Lower leg skin (tissue), 4 donors: ENCODE results near the gene AASS. TPM values are rescaled to one million over a fixed set of nuclear protein-coding genes. Genes with fewer than 3 reads are reported as not detected.

Experiments
- DNase-seq, 2 donors: peaks; one replicate each; pipeline ENCODE4 v3.0.0-alpha.2; 2019; ENCODE audit warnings: low spot score in 2 of 2
- H3K4me3 ChIP-seq: fragments of 200-600 bp; sonication (generic); 2 replicates; pipeline ENCODE4 v1.5.1; 2017; ENCODE audit warnings: mild to moderate bottlenecking, low read depth; ENCODE audit not compliant: poor library complexity, severe bottlenecking
- POLR2A ChIP-seq, 2 donors: fragments of 450-650 bp; IDR thresholded peaks; one replicate each; pipeline ENCODE4 v1.6.1; 2016 to 2017; ENCODE audit warnings: antibody characterized with exemption in 2 of 2, mild to moderate bottlenecking in 1 of 2, moderate library complexity in 1 of 2
- WGBS, 2 donors: methylation state at CpG; one replicate each; pipeline ENCODE4 v1.1.5; 2018; 5-methylcytosine and 5-hydroxymethylcytosine counted together
- intact Hi-C: fragments of 100-400 bp; cut with DNase I; formaldehyde crosslinking; loops from one replicate; pipeline ENCODE4 v1.15.0; 2023; ENCODE audit warnings: low total_unique reads
- total RNA-seq, 4 donors: library from RNA; depleted of rRNA; stranded (reverse); fragments of >200 nt; gene quantifications; one replicate each; pipeline ENCODE4 v1.1.0, GENCODE V29; 2016
- TF ChIP-seq, protein P1 (sequence below), 3 donors: fragments of 450-650 bp; IDR thresholded peaks; one replicate each; pipeline ENCODE4 v1.5.1; 2016; ENCODE audit warnings: antibody characterized with exemption in 3 of 3, mild to moderate bottlenecking in 3 of 3, moderate library complexity in 2 of 3

Gene AASS
- total RNA-seq, 4 donors from 2014 or later, result 7.7 to 13.3 (median 8.4) TPM

GRCh38 chr7:122166275-122166674 is 22.2 kb upstream of the AASS start:
- no peak overlapping the region for H3K4me3 ChIP-seq
- DNase-seq, result no peak
- TF ChIP-seq POLR2A (IDR thresholded peaks at IDR 0.05), result no peak
- intact Hi-C loops, result no loop called here
- 47 to 72% methylated on average over 3 of the region's 3 CpGs for WGBS, 2 donors

DNA sequence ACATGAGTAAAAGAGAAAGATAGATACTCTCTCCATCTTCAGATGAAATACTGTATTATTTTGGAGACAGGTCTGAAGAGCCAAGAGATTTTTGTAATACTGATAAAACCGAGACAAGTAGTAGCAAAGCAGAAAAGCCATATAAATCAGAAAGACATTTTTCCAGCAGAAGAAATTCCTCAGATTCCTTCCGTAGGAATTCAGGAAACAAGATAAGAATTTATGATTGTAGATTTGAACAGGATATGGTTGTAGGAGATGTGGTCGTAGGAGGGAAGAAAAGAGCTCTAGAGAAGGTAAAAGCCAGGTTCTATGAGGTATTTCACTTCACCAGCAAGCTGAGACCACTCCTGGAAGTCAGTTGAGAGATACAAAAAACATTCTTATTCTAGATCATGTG is 17.6 kb upstream of the AASS start:
- no peak for DNase-seq
- TF ChIP-seq, protein P1, sequence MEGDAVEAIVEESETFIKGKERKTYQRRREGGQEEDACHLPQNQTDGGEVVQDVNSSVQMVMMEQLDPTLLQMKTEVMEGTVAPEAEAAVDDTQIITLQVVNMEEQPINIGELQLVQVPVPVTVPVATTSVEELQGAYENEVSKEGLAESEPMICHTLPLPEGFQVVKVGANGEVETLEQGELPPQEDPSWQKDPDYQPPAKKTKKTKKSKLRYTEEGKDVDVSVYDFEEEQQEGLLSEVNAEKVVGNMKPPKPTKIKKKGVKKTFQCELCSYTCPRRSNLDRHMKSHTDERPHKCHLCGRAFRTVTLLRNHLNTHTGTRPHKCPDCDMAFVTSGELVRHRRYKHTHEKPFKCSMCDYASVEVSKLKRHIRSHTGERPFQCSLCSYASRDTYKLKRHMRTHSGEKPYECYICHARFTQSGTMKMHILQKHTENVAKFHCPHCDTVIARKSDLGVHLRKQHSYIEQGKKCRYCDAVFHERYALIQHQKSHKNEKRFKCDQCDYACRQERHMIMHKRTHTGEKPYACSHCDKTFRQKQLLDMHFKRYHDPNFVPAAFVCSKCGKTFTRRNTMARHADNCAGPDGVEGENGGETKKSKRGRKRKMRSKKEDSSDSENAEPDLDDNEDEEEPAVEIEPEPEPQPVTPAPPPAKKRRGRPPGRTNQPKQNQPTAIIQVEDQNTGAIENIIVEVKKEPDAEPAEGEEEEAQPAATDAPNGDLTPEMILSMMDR (IDR thresholded peaks at IDR 0.05), result no peak
- TF ChIP-seq POLR2A (IDR thresholded peaks at IDR 0.05), result no peak
- 12 to 15% methylated on average over 3 of the region's 3 CpGs for WGBS, 2 donors
- intact Hi-C loops, result no loop called here
- H3K4me3 ChIP-seq, result no peak overlapping the region

GRCh38 chr7:122155566-122155965 is 11.5 kb upstream of the AASS start:
- H3K4me3 ChIP-seq, result no peak overlapping the region
- 69 to 71% methylated on average over 2 of the region's 2 CpGs for WGBS, 2 donors
- DNase-seq, result no peak
- TF ChIP-seq POLR2A (IDR thresholded peaks at IDR 0.05), result no peak
- TF ChIP-seq, protein P1 (IDR thresholded peaks at IDR 0.05), result no peak
- intact Hi-C loops, result no loop called here

DNA sequence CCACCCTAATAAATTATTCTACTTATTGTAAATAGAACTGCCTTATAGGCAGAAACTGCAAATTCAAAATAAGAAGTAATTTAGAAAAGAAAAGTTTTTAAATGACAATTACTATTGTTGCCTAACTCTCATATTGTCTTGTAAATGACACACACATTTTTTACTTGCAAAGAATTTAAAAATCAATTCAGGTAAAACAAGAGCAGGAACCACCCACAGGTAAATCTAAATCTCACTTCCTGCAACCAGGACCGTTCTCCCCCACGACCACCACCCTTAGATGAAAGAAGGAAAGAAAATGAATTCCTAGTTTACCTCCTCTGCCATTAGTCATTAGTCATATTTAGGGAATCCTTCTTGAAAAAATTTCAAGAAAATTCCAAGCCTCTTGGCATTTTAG is 4.8 kb upstream of the AASS start:
- no peak overlapping the region for H3K4me3 ChIP-seq
- no peak for DNase-seq
- intact Hi-C loops, result no loop called here
- 23 to 47% methylated on average over 2 of the region's 2 CpGs for WGBS, 2 donors
- no peak for TF ChIP-seq POLR2A (IDR thresholded peaks at IDR 0.05)
- TF ChIP-seq, protein P1 (IDR thresholded peaks at IDR 0.05), result no peak

- no peak overlapping the region for H3K4me3 ChIP-seq
- TF ChIP-seq POLR2A (IDR thresholded peaks at IDR 0.05), result no peak
- TF ChIP-seq, protein P1 (IDR thresholded peaks at IDR 0.05), result no peak
- no peak for DNase-seq
- intact Hi-C loops, result no loop called here
- WGBS, 2 donors, result 70% methylated on average over 3 of the region's 3 CpGs
These were observed 4.0 kb upstream of the AASS start for GRCh38 chr7:122148081-122148480.

DNA sequence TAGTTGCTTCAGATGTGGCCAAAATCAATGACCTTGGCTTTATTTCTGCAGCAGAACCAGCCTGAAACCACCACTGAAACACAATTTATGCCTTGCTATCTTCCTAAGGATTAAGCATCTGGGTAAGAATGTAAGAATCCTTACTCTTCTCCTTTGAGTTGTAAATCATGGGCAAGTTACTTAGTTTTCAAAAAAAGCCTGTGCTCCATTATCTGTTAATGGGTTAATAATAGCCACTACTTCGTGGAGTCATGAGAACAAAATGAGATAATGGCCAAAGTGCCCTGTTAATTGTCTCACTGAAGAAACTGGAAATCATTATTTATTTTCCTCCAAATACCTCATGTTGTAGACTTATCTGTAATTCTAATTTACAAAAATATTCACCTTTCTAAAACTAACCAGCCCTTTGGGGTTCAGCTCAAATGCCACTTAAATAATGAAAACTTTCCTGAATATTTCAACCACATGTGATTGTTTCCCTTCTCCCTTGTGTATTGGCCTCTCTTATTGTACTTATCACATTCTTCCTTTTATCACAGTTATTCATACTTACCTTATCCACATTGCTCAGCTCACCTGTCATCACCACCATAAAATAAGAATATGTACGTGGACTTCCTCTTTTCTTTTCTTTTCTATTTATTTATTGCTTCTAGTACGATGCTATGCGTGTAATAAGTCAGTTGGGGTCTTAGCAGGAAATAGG is 2.0 kb upstream of the AASS start:
- DNase-seq, result no peak
- no peak for TF ChIP-seq POLR2A (IDR thresholded peaks at IDR 0.05)
- TF ChIP-seq, protein P1 (IDR thresholded peaks at IDR 0.05), result no peak
- intact Hi-C loops, result no loop called here
- H3K4me3 ChIP-seq, result no peak overlapping the region
- 80% methylated on average over 4 of the region's 4 CpGs for WGBS, 2 donors
